Effector CD8-positive, alpha-beta T cell (primary cell): ENCODE results near the gene NUAK2.

Experiments used
- DNase-seq: peaks from one replicate; lab custom pipeline; 2025; lab: John Stamatoyannopoulos, UW

Gene NUAK2

DNA sequence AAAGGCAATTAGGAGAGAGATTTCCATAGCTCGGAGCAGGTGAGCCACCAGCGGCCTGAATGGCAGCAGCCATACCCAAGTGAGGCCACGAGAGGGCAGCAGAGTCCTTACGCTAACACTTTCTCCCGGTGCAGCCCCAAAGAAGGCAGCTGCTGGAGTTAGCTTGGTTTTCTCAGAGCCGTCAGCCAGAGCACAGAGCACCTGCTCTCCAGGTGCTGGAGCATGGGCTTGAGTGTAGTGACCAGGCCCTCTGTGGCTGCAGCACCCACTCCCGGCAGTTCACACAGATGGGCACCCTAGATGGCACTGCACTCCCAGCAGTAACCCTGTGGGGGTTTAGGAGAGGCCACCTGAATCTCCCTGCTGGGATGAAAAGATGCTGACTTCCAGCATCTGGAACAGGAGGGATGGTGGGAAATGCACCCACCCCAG is 48.0 kb downstream of the NUAK2 start:
- DNase-seq: peak; percentile 73

DNA sequence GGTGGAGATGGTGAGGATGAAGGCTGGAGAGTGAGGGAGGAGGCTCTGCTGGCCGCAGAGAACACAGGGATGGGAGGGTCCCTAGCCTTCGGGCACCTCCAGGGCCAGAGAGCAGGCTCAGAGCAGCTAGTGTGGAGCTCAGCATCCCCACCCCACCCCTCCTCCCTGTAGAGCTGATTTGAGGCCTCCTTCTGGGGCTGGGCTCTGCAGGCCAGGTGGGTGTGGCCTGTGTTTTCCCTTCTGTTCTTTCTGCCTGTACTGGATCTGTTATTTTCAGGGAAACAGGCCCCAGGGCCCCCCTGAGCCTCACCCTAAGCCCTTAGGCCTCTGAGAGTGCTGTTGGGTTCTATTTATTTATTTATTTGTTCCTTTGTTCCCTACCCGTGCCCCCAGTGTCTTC is 49.0 kb downstream of the NUAK2 start:
- no peak for DNase-seq

DNA sequence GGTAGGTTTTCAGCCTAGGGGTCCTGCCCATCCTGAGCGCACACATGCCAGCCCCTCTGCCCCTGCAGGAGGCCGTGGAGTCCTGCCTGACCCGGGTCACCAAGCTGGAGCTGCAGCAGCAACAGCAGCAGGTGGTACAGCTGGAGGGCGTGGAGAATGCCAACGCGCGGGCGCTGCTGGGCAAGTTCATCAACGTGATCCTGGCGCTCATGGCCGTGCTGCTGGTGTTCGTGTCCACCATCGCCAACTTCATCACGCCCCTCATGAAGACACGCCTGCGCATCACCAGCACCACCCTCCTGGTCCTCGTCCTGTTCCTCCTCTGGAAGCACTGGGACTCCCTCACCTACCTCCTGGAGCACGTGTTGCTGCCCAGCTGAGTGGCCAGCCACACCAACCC is 49.8 kb downstream of the NUAK2 start:
- no peak for DNase-seq

DNA sequence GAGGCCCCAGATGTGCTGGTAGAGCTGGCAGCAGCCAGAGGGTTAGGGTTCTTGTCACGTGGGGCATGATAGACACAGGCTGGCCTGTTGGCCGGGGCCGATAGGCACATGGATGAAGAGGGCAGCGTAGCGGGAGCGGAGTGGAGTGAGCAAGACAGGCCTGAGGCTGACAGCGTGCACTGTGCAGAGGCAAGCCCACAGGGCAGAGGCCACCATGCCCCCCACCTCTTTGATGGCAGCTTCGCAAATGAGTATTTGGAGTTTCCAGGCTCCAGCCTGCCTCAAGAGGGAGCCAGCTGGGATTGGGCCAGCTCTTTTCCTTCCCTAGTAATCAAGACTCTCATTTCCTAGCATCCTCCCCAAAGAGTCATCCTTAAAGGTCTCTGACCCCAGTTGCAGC is 50.3 kb downstream of the NUAK2 start:
- DNase-seq: no peak

DNA sequence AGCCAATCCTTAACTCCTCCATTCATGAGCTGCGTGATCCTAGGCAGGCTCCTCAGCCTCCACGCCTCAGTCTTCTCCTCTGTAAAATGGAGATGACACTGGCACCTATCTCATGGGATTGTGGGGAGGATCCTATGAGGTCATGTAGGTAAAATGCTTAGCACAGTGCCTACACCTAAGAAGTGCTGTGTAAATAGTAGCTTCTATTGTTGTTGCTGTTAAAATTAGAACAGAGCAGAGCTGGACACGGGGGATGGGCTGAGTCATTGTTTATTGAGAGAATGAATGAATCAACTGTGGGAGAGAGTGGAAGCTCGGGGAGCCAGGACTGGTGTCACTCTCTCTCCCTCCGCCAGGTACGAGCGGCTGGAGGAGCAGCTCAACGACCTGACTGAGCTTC is 50.8 kb downstream of the NUAK2 start:
- no peak for DNase-seq

DNA sequence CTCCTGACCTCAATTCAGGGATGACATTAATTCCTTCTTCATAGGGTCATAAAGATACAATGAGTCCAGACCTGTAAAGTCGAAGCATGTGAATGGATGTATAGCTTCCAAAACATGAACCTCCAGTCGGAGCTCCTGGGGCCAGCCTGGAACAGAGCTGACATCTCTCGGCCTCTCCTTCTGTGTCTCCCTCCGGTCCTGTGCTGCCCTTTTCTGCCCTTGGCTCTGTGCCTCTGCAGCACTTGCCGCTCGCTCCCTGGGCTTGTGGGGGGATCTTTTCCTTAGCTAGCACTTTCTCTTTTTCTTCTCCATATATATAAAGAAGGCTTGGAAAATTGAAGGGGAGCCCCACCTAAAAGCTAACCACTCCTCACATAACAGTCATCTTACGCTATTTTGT is 51.3 kb downstream of the NUAK2 start:
- no peak for DNase-seq

DNA sequence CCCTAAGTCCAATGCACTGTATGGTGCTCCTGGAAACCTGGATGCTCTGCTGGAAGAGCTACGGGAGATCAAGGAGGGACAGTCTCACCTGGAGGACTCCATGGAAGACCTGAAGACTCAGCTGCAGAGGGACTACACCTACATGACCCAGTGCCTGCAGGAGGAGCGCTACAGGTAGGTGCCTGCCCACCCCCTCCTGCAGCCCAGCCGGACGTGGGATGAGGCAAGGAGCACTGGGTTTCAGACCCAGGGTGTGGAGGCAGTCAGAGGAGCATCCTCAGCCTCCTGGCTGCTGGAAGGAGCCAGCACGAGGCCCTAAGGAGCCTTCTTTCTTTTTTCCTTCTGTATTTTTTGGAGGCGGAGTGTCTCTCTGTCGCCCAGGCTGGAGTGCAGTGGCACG is 51.8 kb downstream of the NUAK2 start:
- DNase-seq: no peak

DNA sequence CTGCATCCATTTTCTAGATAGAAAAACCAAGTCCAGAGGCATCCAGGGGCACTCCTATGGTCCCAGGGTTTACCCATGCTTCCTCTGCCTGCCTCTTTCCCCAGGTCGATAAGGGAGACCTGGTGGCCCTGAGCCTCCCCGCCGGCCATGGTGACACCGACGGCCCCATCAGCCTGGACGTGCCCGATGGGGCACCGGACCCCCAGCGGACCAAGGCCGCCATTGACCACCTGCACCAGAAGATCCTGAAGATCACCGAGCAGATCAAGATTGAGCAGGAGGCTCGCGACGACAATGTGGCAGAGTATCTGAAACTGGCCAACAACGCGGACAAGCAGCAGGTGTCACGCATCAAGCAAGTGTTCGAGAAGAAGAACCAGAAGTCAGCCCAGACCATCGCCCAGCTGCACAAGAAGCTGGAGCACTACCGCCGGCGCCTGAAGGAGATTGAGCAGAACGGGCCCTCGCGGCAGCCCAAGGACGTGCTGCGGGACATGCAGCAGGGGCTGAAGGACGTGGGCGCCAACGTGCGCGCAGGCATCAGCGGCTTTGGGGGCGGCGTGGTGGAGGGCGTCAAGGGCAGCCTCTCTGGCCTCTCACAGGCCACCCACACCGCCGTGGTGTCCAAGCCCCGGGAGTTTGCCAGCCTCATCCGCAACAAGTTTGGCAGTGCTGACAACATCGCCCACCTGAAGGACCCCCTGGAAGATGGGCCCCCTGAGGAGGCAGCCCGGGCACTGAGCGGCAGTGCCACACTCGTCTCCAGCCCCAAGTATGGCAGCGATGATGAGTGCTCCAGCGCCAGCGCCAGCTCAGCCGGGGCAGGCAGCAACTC is 52.5 kb downstream of the NUAK2 start:
- DNase-seq: no peak

DNA sequence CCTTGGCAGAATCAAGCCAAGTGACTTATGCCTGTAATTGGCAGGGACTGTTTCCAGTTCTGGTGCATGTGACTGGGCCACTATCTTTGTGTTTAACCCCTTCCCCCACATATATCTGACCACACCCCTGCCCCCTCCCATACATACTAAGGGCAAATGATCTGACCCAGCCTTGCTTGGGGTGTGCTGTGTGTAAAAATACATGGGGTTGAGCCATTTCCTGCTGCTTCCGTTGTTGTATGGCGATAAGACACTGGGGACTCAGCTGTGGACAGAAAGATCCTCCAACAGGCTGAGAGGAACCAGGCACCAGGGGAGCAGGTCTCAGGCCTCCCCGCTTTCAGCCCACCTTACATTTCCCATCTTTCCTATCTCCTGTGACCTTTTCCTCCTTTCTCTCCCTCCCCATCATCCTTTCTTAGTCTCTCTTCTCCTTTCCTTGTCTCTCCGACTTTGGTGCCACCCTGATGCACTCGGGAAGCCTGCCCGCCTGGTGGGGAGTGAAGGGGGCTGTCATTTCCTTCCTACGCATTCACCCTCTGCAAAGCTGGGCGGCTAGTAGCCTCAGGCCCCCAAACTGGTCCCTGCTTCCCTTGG is 54.1 kb downstream of the NUAK2 start:
- DNase-seq: no peak

DNA sequence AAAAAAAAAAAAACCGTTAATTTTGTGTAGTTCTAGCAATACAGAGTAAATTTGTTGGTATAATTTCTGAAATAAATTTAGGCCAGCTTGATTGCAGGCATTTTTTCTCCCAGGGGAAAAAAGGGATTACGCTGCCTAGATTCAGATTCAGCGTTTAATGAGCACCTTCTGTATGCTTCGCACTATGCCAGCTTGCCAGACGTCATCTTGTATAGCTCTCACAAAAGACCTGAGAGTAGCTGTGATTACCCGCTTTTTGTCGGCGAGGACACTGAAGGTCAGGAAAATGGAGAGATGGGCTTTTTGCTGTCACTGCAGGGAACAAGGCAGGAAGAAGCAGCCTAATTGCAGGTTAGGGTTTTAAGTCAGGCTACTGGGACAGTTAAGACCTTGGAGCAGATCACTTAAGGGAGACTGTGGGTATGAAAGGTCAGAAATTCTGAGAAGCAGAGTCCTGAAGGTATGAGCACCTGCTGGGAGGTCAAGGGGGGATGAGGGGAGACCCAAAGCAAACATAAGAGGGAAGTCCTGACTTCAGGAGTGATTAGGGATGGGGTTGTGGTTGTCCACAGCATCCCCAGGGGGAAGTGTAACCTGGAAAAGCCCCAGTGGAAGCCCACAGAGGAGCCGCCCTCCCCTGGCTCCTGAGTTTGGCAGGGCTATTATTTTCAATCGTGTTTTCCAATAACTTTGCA is 54.8 kb downstream of the NUAK2 start:
- DNase-seq: no peak

DNA sequence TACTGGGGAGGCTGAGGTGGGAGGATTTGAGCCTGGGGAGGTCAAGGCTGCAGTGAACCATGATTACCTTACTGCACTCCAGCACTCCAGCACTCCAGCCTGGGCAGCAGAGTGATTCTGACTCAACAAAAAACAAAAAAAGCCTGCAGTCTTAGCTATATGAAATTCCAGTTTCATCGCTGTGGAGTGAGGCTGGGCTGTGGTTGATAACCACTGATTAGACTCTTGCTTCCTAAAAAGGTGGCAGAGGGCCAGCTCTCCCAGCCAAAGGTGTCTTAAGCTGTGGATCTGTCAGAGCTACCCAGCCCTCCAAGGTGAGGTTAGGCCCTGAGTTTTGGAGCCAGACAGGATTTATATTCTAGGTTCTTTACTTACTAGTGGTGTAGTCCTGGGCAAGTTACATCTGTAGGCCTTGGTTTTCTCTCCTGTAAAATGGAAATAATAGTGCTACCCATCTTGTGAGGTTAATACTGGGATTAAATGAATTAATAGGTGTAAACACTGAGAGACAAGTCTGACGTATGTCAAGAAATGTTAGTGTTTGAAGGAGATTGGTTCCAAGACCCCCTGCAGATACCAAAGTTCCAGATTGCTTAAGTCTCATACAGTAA is 57.9 kb downstream of the NUAK2 start:
- DNase-seq: no peak

DNA sequence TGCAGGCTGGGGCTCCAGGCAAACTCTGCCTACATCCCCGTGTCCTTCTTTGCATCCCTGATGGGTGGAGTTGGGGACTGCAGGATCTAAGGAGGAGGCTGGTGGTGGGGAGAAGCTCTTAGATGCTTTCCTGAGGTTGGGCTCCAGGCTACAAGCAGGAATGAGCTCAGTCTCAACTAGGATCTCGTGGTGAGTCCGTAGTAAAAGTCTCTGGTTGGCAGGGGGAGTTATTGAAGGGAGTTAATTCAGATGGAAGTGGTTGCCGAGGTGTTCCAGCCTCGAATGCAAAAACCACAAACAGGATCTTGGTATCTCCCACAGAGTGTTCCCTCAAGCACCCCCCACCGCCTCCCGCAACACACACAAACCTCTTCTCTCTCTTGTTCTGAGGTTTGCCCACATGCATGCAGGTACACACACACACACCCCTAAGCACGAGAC is 58.8 kb downstream of the NUAK2 start:
- DNase-seq: no peak

DNA sequence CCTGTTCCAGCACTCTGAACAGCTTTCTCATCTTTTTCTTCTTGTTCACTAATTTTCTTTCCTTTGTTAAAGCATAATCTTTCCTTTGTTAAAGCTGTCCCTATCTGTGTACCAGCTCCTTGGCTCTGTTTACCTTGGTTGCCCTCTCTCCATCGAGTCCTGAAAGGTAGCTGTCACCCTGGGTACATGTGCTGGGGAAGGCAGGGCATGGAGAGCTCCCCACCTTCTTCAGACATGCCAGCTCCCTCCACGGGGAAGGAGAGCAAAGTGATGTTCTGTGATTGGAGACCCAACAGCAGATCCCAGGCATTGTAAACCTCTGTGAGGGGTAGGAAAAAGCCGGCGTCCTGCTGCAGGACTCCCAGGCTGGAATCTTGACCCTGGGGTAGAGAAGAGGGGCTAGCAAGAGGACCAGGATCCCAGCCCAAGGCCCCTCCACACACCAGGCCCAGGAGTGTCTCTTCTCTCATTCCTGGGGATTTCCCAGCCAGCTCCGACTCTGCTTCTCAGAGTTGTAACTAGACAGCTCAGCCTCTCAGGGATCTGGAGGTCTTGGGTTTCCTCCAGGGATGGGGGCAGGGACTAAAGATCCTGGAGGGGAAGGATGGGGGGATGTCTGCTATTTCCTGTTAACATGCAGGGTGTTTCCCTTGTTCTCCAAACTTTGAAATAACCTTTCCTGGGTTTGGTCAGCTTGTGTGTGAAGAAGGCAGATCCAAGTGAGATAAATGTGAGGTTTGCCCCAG is 59.4 kb downstream of the NUAK2 start:
- DNase-seq: no peak

DNA sequence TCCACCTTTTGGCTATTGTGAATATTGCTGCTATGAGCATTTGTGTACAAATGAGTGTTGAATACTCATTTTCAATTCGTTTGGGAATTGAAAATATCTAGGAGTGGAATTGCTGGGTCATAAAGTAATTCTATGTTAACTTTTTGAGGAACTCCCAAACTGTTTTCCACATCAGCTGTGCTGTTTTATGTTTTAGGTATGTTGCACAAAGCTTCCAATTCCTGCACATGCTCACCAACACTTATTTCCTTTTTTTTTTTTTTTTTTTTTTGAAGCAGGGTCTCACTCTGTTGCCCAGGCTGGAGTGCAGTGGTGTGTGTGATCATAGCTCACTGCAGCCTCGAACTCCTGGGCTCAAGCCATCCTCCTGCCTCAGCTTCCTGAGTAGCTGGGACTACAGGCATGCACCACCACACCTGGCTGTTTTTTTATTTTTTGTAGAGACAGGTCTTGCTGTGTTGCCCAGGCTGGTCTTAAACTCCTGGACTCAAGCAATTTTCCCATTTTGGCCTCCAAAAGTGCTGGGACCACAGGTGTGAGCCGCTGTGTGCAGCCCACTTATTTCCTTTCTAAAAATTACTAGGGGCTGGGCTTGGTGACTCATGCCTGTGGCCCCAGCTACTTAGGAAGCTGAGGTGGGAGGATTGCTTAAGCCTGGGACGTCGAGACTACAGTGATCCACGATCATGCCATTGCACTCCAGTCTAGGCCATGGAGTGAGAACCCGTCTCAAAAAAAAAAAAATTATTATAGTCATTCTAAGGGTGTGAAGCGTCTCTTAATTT is 60.4 kb downstream of the NUAK2 start:
- DNase-seq: no peak

DNA sequence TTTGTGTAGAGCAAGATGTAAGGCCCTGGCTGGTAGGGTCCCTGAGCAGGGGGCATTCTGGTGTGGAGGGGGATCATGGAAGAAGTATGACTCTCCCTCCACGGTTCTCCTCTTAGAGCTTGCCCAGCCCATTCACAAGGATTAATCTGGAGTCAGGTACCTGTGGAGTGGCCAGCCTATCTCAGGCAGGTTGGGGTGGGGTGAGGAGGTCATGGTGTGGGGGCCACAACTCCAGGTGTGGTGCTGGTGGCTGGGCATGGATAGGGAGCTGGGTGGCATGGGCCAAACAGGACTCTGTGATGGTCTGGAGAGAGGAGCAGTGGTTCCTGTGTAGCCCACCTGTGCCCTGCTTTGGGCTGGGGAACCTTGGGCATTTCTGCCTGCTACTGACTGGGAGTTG is 61.5 kb downstream of the NUAK2 start:
- no peak for DNase-seq

DNA sequence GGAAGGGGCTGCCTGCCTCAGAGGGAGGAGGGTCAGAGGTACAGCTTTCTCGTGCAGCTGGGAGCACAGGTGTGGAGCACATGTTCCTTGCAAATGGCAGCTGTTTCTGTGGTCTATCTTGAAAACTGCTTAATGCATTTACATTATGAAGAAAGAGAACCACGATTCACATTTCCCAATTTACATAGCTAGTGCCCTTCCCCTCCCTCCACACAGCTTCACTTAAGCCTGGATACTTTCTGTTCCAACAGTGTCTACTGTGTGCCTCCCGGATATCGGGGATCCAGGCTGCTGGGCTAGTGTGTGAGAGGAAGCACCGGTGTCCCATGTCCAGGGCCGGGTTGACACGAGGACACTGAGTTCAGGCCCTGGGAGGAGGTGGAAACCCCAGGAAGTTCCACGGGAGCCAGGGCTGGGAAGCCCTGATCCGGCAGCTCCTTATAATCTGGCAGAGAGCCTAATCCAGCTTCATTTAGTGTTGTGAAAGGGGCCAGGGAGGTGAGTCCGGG is 62.2 kb downstream of the NUAK2 start:
- no peak for DNase-seq

DNA sequence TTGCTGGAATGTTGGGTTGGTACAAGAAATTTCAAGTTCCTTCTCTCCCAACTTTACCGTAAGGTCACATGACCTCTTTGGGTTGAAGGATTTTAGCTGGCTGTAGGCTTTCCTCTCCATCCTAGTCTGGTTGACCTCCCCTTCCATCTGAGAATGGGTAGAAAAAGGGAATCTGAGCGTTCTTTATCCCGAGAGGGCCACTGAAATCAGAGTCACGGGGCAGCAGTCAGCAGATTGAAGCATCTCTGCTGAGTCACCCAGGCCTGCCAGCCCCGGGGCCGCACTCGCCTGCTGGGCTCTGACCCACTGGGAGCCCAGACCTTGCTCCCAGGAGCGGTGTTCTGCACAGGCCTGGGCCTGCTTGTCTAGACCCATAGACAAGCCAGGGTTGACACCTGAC is 62.8 kb downstream of the NUAK2 start:
- DNase-seq: no peak

DNA sequence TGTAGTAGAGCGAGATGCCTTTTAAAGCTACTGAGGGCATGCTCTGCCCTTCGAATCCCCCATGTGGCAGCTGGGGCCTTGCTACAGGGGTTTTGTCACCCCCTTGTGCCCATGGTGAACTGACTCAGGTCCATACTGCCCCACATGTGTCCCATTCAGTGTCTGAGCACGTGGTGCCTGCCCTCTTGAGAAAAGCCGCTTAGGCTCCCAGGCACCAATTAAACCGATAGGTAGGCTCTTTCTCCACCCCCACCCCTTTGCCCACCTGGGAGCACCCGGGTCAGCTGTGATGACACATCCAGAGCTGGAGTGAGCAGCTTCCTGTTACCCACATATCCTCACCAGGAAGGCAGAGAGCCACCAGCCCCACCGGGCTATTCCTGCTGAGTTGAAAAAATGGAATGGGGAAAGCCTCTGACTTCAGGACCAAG is 63.3 kb downstream of the NUAK2 start:
- DNase-seq: no peak

DNA sequence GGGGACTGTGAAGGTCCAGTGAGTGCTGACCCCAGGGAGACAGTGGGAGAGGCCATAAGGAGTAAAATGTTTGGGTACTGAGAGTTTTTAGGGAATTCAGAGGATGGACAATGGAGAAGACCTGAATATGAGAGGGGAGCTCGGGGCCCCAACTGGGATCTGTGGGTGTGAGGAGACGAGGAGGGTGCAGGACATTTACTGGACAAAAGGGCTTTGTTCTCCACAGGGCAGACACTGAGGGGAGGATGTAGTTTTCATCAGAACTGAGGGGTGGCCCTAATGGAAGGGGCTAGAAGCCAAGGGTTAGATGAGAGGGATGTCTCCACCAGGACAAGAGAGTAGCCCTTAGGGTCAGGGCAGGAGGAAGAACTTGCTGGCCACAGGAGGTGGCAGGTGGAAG is 63.8 kb downstream of the NUAK2 start:
- DNase-seq: no peak

DNA sequence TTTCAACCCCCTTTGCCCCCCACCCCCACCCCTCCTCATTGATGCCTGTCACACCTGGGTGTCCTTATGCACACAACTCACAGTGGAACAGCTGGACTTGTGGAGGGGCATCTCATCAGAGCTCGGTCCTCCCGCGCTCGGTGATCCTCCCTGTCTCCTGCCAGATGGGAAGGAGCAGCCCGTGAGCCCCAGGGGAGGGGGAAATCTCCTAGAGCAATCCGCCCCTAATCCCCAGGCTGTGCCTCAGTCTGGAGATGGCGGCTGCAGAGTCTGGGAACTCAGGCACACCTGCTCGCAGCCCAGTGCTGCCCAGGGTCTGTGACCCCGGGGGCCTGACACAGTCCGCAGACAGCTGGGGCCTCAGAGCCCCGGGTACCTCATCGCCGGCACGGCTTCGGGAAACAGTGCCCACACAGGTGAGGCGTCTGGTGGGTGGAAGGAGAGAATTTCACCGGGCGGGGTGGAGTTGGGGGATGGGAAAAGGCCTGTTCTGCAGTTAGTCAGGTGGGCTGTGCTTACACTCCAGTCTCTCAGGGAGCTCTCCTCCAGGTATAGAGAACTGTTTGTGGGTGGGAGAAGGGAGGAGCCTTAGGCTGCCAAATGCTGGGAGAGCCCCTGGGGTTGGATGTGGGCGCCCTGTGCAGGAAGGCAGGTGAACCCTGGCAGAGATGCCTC is 64.5 kb downstream of the NUAK2 start:
- DNase-seq: no peak
